Measurements from ENCODE around the gene ZDHHC17.
A peak's percentile ranks its signal among the peaks of the same experiment; 100 is the strongest.

- peak; percentile 31 for TF ChIP-seq CTCF (IDR thresholded peaks at IDR 0.05; ENCODE audit: low read length)
- TF ChIP-seq EZH2 (optimal IDR thresholded peaks at IDR 0.05; ENCODE audit: low read depth, low read length), result no peak
Observed at GRCh38 chr12:76878099-76878898, 114.4 kb downstream of the ZDHHC17 start.
